DMS79 (cell line): Measurements from ENCODE around the gene LRRN2.
"Not testable (repeated sequence)": the region's sequence is repeated elsewhere in the genome, so short reads cannot be mapped to it uniquely, and the experiment has no call there.

ENCODE experiments used
- DNase-seq: peaks from one replicate; lab custom pipeline; 2025; lab: John Stamatoyannopoulos, UW

LRRN2 gene

DNA sequence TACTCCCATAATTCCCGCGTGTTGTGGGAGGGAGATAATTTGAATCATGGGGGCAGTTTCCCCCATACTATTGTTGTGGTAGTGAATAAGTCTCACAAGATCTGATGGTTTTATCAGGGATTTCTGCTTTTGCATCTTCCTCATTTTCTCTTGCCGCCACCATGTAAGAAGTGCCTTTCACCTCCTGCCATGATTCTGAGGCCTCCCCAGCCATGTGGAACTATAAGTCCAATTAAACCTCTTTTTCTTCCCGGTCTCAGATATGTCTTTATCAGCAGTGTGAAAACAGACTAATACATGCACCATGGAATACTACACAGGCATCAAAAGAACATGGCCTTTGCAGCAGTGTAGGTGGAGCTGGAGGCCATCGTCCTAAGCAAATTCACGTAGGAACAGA lies 56.1 kb downstream of the LRRN2 start:
- DNase-seq = not testable (repeated sequence)

- no peak for DNase-seq
Measured at GRCh38 chr1:204628868-204629267, 56.7 kb downstream of the LRRN2 start.

DNA sequence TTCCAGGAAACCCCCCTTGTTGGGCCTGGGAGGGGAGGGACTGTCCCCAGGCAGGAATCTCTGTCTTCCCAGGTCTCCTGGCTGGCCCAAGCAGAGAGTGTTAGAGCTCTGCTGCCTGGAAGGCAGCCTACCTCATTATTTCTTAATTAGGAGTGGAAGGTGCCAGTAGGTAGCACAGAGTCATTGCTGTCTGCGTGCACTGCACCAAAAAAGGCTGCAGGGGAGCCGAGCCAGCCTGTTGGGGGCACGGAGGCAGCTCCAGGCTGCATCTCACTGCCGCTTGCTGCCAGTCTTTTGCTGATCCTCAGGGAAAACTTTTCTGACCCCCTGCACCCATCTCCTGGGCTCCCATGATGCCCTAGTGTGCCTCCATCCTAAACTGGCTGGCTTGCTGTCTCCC lies 58.1 kb downstream of the LRRN2 start:
- no peak for DNase-seq

GRCh38 chr1:204626381-204626780 lies 59.2 kb downstream of the LRRN2 start:
- no peak for DNase-seq

DNA sequence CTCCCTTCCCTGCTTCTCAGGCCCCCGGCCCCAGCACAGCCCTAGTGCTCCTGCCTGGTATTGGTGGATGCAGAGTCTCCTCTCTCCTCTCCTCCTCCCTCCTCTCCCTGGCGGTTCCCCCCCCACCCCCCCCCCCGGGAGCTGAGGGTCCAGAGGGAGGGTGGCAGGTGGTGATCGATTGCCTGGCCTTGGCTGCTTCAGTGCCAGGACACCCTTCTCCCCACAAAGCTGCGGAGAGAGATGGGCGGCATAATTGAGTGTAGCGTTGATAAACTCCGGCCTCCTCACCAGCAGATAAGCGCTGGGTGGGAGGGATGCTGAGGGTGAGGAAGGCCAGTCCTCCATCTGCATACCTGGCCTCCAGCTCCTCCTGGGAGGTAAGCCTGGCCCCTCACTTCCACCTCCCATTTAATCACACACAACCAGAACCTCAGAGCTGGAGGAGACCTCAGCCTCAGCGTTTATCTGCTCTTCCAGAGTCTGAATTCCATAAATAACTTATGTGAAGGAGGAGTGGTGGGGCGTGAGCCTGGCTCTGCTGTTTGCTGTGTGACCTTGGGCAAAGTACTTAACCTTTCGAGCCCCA lies 60.8 kb downstream of the LRRN2 start:
- DNase-seq = no peak

- no peak for DNase-seq
Measured at GRCh38 chr1:204623894-204624361, 61.6 kb downstream of the LRRN2 start.

GRCh38 chr1:204623365-204623893 lies 62.1 kb downstream of the LRRN2 start:
- no peak for DNase-seq

- DNase-seq = no peak
Measured at GRCh38 chr1:204621996-204622395, 63.5 kb downstream of the LRRN2 start.

GRCh38 chr1:204621396-204621795 lies 64.1 kb downstream of the LRRN2 start:
- no peak for DNase-seq

GRCh38 chr1:204619721-204620120 lies 65.8 kb downstream of the LRRN2 start:
- DNase-seq = no peak

DNA sequence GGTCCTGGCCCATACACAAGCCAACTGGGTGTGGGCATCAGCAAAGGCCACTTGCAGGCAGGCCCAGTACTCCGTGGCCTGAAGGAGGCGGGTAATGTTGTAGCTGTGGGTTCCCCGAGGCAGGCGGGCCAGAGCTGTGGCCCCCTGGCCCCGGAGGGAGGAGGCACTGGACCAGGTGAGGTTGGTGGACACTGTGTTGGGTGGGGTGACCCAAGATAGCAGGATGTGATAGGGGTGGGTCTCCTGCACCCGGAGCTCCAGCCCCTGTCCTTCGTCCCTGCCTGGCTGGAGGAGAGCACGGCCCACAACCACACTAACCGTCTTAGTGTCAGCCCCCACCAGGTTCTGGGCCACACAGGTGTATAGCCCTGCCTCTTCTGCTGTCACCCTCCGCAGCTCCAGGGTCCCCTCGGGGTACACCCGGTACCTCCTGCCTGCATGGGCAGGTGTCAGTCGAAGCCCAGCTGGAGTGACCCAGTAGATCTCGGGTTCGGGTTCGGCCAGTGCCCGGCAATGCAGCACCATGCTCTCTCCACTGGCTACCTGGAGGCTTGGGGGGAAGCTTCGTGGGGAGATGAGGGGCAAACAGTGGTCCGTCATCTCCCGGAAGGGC lies 67.3 kb downstream of the LRRN2 start:
- DNase-seq = no peak

DNA sequence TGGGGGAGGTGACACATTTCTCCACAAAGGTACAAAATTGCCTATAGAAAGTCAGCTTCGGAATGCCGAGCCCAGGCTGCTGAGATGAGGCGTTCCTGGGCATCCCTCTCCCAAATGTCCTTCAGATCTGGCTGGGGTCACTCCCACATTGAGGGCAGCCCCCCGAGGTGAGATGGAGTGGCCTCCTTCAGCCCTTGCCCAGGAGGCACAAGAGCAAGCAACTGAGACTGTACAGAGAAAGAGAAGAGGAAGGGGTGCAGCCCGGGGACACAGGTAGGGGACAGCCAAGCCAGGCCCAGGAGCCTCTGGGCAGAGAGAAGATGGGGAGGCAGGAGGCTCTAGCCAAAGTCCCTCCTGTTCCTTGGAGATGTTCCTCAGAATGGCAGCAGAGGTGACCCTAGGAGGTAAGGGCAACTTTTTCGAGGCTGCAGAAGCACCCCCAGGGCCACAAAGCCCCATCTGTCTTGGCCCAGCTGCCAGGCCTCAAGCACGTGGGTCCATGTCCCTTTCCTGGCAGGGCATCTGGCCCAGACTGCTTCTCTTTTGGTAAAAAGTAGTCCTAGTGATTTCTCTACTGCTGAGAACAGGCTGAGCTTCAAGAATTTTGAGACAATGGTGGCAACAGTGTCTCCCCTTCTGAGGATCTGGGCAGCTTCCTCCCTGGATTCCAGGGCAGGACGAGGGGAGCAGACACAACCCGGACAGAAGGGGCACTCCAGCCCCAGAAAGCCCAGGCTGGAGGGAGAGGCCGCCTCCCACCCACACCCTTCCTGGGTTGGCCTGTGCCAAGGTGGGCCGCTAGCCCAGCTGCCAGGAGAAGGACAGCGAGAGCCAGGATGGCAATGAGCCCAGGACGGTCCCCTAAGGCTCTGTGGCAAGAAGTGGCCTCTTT lies 68.0 kb downstream of the LRRN2 start:
- DNase-seq = no peak

GRCh38 chr1:204616641-204617040 lies 68.9 kb downstream of the LRRN2 start:
- DNase-seq = no peak

DNA sequence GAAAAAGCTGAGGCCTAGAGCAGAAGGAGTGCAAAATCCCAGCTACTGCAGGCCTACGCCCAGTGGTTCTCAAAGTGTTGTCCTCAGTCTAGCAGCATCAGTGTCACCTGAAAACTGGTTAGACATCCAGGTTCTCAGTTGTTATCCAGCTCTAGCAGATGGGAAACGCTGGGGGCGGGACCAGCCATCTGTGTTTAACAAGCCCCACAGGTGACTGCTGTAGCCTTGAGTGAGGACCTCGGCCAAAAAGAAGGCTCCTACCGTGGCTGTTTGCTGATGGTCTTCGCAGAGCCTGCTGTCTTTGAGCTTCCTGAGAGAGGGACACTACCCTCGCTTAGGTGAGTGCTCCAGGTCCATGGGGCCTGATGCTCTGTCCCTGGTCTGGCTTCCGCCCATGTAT lies 69.7 kb downstream of the LRRN2 start:
- DNase-seq = no peak

- no peak for DNase-seq
Measured at GRCh38 chr1:204613636-204614035, 71.9 kb downstream of the LRRN2 start.

DNA sequence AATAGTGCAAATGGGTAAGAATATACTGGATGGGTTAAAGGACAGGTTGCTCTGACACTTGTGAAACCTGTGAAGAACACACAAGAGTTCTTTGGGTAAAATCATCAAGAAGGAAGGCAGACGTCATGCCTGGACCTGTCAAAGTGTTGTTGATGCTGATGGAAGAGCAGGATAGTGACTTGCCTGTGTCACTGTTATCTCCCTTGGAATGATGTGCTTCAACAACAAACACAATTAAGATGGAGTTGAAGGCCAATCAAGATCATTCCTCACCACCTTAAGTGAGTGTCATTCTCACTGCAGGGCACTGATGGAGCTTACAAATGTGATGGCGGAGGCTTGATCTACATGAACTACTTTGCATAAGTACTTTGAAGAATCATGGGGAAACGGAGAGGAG lies 73.2 kb downstream of the LRRN2 start:
- DNase-seq = no peak

DNA sequence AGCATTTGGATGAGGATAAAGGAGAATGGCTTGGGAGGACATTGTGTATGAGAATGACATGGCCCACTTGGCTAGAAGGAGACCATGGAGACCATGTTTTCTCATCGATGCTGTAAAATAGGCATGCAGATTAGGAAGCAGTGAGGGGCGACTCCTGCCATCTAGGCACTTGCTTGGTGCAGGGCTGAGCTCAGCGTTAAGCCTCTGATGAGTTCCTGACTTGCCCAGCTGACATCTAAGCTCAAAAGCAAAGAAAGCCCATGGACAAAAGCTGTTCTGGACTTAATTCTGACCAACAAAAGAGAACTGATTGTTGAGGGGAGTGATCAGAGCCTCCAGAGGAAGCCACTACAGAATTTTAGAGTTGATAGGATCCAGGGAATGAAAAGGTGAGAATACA lies 74.5 kb downstream of the LRRN2 start:
- no peak for DNase-seq

DNA sequence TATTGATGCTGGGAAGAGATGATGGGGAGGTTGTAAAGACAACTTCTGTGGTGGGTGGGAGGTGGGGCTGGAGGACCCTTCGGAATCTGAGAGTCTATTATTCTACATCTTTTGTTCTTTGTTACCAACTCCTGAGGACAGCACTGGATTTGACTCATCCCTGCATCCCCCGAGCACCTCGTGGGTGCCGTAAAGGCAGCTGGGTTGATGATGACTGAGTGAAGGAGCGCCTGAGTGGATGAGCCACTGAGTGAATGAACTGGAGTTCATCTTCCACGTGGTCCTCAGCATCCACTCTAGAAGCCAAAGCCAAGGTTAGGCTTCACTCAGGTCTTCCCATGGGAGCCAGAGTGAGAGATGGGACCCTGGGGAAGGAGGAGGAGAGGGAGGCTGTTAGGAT lies 77.6 kb downstream of the LRRN2 start:
- DNase-seq = no peak

GRCh38 chr1:204605791-204606190 lies 79.7 kb downstream of the LRRN2 start:
- no peak for DNase-seq

- no peak for DNase-seq
Measured at GRCh38 chr1:204602871-204603542, 82.5 kb downstream of the LRRN2 start.

- DNase-seq = no peak
Measured at GRCh38 chr1:204602111-204602579, 83.4 kb downstream of the LRRN2 start.

- DNase-seq = no peak
Measured at GRCh38 chr1:204600968-204601367, 84.6 kb downstream of the LRRN2 start.
